Measurements from ENCODE around the gene CD300LD.

The CD300LD gene

GRCh38 chr17:74632617-74633016, 40.5 kb upstream of the CD300LD start:
- no peak for TF ChIP-seq ISL1 (CRISPR knock-in tag; IDR thresholded peaks at IDR 0.05)
- TF ChIP-seq, protein P1, sequence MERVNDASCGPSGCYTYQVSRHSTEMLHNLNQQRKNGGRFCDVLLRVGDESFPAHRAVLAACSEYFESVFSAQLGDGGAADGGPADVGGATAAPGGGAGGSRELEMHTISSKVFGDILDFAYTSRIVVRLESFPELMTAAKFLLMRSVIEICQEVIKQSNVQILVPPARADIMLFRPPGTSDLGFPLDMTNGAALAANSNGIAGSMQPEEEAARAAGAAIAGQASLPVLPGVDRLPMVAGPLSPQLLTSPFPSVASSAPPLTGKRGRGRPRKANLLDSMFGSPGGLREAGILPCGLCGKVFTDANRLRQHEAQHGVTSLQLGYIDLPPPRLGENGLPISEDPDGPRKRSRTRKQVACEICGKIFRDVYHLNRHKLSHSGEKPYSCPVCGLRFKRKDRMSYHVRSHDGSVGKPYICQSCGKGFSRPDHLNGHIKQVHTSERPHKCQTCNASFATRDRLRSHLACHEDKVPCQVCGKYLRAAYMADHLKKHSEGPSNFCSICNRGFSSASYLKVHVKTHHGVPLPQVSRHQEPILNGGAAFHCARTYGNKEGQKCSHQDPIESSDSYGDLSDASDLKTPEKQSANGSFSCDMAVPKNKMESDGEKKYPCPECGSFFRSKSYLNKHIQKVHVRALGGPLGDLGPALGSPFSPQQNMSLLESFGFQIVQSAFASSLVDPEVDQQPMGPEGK (CRISPR knock-in tag; IDR thresholded peaks at IDR 0.05; ENCODE audit: borderline replicate concordance): no peak
- TF ChIP-seq, protein P2, sequence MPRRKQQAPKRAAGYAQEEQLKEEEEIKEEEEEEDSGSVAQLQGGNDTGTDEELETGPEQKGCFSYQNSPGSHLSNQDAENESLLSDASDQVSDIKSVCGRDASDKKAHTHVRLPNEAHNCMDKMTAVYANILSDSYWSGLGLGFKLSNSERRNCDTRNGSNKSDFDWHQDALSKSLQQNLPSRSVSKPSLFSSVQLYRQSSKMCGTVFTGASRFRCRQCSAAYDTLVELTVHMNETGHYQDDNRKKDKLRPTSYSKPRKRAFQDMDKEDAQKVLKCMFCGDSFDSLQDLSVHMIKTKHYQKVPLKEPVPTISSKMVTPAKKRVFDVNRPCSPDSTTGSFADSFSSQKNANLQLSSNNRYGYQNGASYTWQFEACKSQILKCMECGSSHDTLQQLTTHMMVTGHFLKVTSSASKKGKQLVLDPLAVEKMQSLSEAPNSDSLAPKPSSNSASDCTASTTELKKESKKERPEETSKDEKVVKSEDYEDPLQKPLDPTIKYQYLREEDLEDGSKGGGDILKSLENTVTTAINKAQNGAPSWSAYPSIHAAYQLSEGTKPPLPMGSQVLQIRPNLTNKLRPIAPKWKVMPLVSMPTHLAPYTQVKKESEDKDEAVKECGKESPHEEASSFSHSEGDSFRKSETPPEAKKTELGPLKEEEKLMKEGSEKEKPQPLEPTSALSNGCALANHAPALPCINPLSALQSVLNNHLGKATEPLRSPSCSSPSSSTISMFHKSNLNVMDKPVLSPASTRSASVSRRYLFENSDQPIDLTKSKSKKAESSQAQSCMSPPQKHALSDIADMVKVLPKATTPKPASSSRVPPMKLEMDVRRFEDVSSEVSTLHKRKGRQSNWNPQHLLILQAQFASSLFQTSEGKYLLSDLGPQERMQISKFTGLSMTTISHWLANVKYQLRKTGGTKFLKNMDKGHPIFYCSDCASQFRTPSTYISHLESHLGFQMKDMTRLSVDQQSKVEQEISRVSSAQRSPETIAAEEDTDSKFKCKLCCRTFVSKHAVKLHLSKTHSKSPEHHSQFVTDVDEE (CRISPR knock-in tag; IDR thresholded peaks at IDR 0.05): no peak
- TF ChIP-seq CSRNP3 (CRISPR knock-in tag; IDR thresholded peaks at IDR 0.05): no peak
- no peak for TF ChIP-seq ZFP3 (CRISPR knock-in tag; IDR thresholded peaks at IDR 0.05)
- no peak for TF ChIP-seq RARB (CRISPR knock-in tag; IDR thresholded peaks at IDR 0.05)
- no peak for TF ChIP-seq ARNTL (CRISPR knock-in tag; IDR thresholded peaks at IDR 0.05; ENCODE audit: borderline replicate concordance, low read depth)
- TF ChIP-seq CSDC2 (CRISPR knock-in tag; IDR thresholded peaks at IDR 0.05): no peak
- no peak for TF ChIP-seq TCF4 (CRISPR knock-in tag; IDR thresholded peaks at IDR 0.05; ENCODE audit: borderline replicate concordance)
- TF ChIP-seq BACH2 (CRISPR knock-in tag; IDR thresholded peaks at IDR 0.05; ENCODE audit: borderline replicate concordance): no peak
- no peak for TF ChIP-seq ZFP30 (CRISPR knock-in tag; IDR thresholded peaks at IDR 0.05)
- TF ChIP-seq TOX (CRISPR knock-in tag; IDR thresholded peaks at IDR 0.05; ENCODE audit: borderline replicate concordance): no peak
- TF ChIP-seq GLIS3 (CRISPR knock-in tag; IDR thresholded peaks at IDR 0.05): no peak
- ATAC-seq: no peak

DNA sequence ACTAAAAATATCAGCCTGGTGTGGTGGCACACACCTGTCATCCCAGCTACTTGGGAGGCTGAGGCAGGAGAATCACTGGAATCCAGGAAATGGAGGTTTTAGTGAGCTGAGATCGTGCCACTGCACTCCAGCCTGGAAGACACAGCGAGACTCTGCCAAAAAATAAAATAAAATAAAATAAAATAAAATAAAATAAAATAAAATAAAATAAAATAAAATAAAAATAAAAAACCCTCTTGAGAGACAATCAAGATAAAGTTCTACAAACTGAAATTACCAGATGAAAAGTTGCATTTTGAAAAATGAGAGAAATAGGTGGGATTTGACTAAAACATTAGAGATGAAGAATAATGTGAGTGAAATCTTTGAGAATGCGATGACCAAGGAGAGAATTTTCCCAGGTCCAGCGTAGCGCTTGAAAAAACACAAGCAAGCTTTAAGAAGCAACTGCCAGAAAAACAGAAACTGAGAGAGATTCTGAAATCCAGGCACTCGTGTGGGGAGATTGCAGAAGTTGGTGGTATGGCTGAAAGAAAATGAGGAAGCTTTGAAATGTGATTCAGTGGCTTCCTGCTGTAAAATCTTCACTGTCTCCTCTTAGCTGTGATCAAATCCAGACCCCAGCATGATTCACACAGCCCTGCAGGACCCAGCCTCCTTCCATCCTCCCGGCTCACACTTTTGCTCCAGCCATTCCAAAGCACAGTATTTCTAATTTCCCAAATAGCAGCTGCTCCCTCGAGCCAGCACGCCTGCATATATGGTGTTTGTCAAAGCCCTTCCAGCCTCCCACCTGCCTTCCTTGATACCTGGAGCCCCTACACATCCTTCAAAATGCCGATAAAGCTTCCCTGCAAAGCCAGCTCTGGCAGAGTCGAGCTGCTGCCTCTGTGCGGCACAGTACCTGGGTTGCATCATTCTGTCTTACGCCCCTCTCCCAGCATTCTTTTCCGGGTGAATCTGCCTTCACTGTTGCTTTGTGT, 39.7 kb upstream of the CD300LD start:
- peak; percentile 26; the same call in 1 of the 3 replicates for ATAC-seq
- TF ChIP-seq, protein P2 (CRISPR knock-in tag; IDR thresholded peaks at IDR 0.05): no peak
- TF ChIP-seq BACH2 (CRISPR knock-in tag; IDR thresholded peaks at IDR 0.05; ENCODE audit: borderline replicate concordance) (no peak), ZNF70 (CRISPR knock-in tag; IDR thresholded peaks at IDR 0.05) (no peak), ZFP3 (CRISPR knock-in tag; IDR thresholded peaks at IDR 0.05) (peak; percentile 93), TOX (CRISPR knock-in tag; IDR thresholded peaks at IDR 0.05; ENCODE audit: borderline replicate concordance) (no peak), CSDC2 (CRISPR knock-in tag; IDR thresholded peaks at IDR 0.05) (no peak), ESRRG (CRISPR knock-in tag; IDR thresholded peaks at IDR 0.05) (no peak), CSRNP3 (CRISPR knock-in tag; IDR thresholded peaks at IDR 0.05) (no peak), CREB5 (CRISPR knock-in tag; IDR thresholded peaks at IDR 0.05; ENCODE audit: low read depth) (no peak), GLIS3 (CRISPR knock-in tag; IDR thresholded peaks at IDR 0.05) (no peak), ISL1 (CRISPR knock-in tag; IDR thresholded peaks at IDR 0.05) (peak; percentile 43), POU6F1 (CRISPR knock-in tag; IDR thresholded peaks at IDR 0.05; ENCODE audit: borderline replicate concordance, low read depth) (no peak), PPARA (CRISPR knock-in tag; IDR thresholded peaks at IDR 0.05; ENCODE audit: borderline replicate concordance) (no peak), ZNF565 (CRISPR knock-in tag; conservative IDR thresholded peaks at IDR 0.05; ENCODE audit: low read depth) (no peak), SNAI2 (CRISPR knock-in tag; IDR thresholded peaks at IDR 0.05) (no peak), ZFP30 (CRISPR knock-in tag; IDR thresholded peaks at IDR 0.05) (no peak), RARB (CRISPR knock-in tag; IDR thresholded peaks at IDR 0.05) (no peak), ZNF8 (CRISPR knock-in tag; IDR thresholded peaks at IDR 0.05) (no peak)
- TF ChIP-seq, protein P1 (CRISPR knock-in tag; IDR thresholded peaks at IDR 0.05; ENCODE audit: borderline replicate concordance): 0 out of 2 replicates have a peak, but pooled peaks have one; percentile 14
